Ascending aorta (tissue), 2 donors: ENCODE measurements around the gene CD209. TPM values are rescaled to one million over a fixed set of nuclear protein-coding genes. Genes with fewer than 3 reads are reported as not detected.
"Not testable (repeated sequence)": the region's sequence is repeated elsewhere in the genome, so short reads cannot be mapped to it uniquely, and the experiment has no call there.

Experiments
- DNase-seq, 2 donors: peaks; one replicate each; pipeline ENCODE4 v3.0.0-alpha.2; 2019; ENCODE audit warnings: low spot score in 2 of 2
- H3K27ac ChIP-seq, 2 donors: fragments of 200-600 bp; sonication (generic); one replicate each; pipeline ENCODE4 v1.5.1; 2016 to 2017; ENCODE audit warnings: mild to moderate bottlenecking in 1 of 2
- H3K27me3 ChIP-seq: fragments of 200-600 bp; sonication (generic); one replicate; pipeline ENCODE4 v1.5.1; 2017
- H3K36me3 ChIP-seq, 2 donors: fragments of 200-600 bp; sonication (generic); one replicate each; pipeline ENCODE4 v1.5.1; 2016
- H3K4me1 ChIP-seq, 2 donors: fragments of 200-600 bp; sonication (generic); one replicate each; pipeline ENCODE4 v1.5.1; 2016 to 2017; ENCODE audit warnings: mild to moderate bottlenecking in 1 of 2
- H3K4me3 ChIP-seq, 2 donors: fragments of 200-600 bp; sonication (generic); one replicate each; pipeline ENCODE4 v1.5.1; 2016 to 2017; ENCODE audit warnings: mild to moderate bottlenecking in 1 of 2
- H3K9me3 ChIP-seq, 2 donors: fragments of 200-600 bp; sonication (generic); one replicate each; pipeline ENCODE4 v1.5.1; 2016
- intact Hi-C: fragments of 100-400 bp; cut with DNase I; formaldehyde crosslinking; loops from one replicate; pipeline ENCODE4 v1.15.1; 2023
- total RNA-seq: library from RNA; depleted of rRNA; stranded (reverse); fragments of >200 nt; gene quantifications from one replicate; pipeline ENCODE4 v1.1.0, GENCODE V29; 2016
- TF ChIP-seq, protein P1 (sequence below), 3 experiments: fragments of 200-600 bp in 2 of 3; fragments of 450-650 bp in 1 of 3; sonication (generic) in 2 of 3; IDR thresholded peaks; one replicate each; pipeline ENCODE4 v1.5.1; 2016 to 2019; ENCODE audit warnings: antibody characterized with exemption in 3 of 3, mild to moderate bottlenecking in 1 of 3, moderate library complexity in 1 of 3

Gene CD209
- total RNA-seq, 1 donor from 2014 or later, result 12.6 TPM

DNA sequence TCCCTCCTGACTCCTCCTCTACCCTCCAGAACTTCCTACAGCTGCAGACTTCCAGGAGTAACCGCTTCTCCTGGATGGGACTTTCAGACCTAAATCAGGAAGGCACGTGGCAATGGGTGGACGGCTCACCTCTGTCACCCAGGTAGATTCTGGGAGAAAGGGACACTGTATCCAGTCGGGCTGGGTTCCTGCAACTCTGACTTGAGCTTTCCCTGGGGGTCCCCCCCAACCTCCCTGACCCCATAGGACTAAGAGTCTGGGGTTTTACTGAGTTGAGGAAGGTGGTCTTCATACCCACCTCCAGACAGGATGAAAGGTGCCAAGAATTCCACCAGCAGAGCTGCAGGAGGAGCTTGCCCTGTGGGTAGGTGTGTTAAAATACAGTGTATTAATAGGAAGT lies 20.2 kb upstream of the CD209 start:
- H3K4me1 ChIP-seq, result no peaks in the 10 kb centered on the region
- no peaks in the 10 kb centered on the region for H3K27me3 ChIP-seq
- no peak overlapping the region for H3K4me3 ChIP-seq
- no peak for DNase-seq
- TF ChIP-seq, protein P1, sequence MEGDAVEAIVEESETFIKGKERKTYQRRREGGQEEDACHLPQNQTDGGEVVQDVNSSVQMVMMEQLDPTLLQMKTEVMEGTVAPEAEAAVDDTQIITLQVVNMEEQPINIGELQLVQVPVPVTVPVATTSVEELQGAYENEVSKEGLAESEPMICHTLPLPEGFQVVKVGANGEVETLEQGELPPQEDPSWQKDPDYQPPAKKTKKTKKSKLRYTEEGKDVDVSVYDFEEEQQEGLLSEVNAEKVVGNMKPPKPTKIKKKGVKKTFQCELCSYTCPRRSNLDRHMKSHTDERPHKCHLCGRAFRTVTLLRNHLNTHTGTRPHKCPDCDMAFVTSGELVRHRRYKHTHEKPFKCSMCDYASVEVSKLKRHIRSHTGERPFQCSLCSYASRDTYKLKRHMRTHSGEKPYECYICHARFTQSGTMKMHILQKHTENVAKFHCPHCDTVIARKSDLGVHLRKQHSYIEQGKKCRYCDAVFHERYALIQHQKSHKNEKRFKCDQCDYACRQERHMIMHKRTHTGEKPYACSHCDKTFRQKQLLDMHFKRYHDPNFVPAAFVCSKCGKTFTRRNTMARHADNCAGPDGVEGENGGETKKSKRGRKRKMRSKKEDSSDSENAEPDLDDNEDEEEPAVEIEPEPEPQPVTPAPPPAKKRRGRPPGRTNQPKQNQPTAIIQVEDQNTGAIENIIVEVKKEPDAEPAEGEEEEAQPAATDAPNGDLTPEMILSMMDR (IDR thresholded peaks at IDR 0.05), result no peak
- no peaks in the 10 kb centered on the region for H3K36me3 ChIP-seq
- intact Hi-C loops, result no loop called here
- no peaks in the 10 kb centered on the region for H3K9me3 ChIP-seq
- no peak overlapping the region for H3K27ac ChIP-seq

DNA sequence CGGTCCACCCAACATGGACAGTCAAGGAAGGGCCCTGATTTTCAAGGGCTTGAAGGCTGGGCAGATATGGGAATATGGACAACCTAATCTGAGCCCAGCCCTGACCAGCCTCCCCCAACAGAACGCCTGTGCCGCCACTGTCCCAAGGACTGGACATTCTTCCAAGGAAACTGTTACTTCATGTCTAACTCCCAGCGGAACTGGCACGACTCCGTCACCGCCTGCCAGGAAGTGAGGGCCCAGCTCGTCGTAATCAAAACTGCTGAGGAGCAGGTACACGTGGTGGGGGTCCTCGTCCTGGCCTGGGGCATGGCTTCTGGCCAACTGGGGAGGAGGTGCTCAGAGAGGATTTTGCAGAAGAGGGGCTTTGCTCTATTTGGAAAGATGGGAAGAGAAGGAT lies 19.2 kb upstream of the CD209 start:
- Histone ChIP-seq H3K4me1 (no peaks in the 10 kb centered on the region), H3K27me3 (no peaks in the 10 kb centered on the region), H3K9me3 (no peaks in the 10 kb centered on the region), H3K4me3 (no peak overlapping the region), H3K27ac (no peak overlapping the region), H3K36me3 (no peaks in the 10 kb centered on the region)
- no peak for DNase-seq
- TF ChIP-seq, protein P1 (IDR thresholded peaks at IDR 0.05), result no peak
- intact Hi-C loops, result no loop called here

DNA sequence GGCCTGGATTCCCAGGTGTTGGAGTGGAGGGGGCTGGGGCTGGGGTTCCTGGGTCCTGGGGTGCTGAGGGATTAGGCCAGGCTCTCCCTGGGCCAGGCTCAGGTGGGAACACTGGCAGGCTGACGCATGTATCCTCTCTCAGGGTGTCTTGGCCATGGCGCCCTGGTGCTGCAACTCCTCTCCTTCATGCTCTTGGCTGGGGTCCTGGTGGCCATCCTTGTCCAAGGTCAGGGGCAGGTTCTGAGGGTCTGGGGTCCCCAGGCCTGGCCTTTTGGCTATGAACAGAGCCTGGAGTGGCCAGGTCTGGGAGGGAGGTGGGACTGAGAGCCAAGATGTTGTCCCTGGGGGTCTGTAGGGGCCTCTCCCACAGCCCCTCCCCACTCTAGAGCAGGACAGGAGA lies 17.7 kb upstream of the CD209 start:
- not testable (repeated sequence) for H3K27me3 ChIP-seq

DNA sequence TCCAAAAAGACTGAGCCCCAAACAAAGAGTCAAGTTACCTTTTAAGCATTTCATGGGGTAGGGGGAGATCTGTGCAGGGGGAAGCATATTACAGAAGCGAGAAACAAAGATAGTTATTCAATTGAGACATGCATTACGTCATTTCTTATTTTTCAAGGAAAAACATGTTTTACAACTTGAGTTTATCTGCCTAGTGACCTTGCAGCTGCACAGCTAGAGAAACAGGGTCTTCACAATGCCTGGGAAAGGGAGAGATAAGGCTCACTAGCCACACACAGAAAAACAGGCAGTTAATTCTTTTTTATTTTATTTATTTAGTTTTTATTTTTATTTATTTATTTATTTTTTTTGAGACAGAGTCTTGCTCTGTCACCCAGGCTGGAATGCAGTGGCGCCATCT lies 16.8 kb upstream of the CD209 start:
- H3K4me1 ChIP-seq, intact Hi-C loops, H3K27ac ChIP-seq, H3K4me3 ChIP-seq, DNase-seq, H3K36me3 ChIP-seq, H3K27me3 ChIP-seq: not testable (repeated sequence)
- peaks cover 5 to 11% of the 10 kb centered on the region in 2 donors for H3K9me3 ChIP-seq

More for the DNA sequence above, 17.7 kb upstream of the CD209 start:
- H3K9me3 ChIP-seq, intact Hi-C loops, H3K36me3 ChIP-seq, H3K4me3 ChIP-seq, H3K27ac ChIP-seq, DNase-seq, H3K4me1 ChIP-seq: not testable (repeated sequence)

DNA sequence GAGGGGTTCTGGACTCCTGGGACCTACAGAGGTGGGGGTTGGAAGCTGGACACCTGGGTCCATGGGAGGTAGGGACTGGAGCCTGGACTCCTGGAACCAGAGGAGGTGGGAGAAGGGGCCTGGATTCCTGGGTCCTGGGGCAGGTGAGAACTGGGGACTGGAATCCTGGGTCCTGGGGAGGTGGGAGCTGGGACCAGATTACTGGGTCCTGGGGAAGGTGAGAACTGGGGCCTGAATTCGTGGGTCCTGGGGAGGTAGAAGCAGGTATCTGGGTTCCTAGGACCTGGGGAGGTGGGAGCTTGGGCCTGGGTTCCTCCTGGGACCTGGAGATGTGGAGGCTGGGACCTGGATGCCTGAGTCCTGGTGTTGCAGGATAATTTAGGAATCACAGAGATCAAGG lies 16.4 kb upstream of the CD209 start:
- no peak overlapping the region for H3K27ac ChIP-seq
- TF ChIP-seq, protein P1 (IDR thresholded peaks at IDR 0.05), result no peak
- DNase-seq, result no peak
- peaks cover 9 to 15% of the 10 kb centered on the region in 2 donors for H3K9me3 ChIP-seq
- intact Hi-C loops, result no loop called here
- no peaks in the 10 kb centered on the region for H3K4me1 ChIP-seq
- H3K4me3 ChIP-seq, result no peak overlapping the region
- H3K27me3 ChIP-seq, result no peaks in the 10 kb centered on the region
- no peaks in the 10 kb centered on the region for H3K36me3 ChIP-seq

DNA sequence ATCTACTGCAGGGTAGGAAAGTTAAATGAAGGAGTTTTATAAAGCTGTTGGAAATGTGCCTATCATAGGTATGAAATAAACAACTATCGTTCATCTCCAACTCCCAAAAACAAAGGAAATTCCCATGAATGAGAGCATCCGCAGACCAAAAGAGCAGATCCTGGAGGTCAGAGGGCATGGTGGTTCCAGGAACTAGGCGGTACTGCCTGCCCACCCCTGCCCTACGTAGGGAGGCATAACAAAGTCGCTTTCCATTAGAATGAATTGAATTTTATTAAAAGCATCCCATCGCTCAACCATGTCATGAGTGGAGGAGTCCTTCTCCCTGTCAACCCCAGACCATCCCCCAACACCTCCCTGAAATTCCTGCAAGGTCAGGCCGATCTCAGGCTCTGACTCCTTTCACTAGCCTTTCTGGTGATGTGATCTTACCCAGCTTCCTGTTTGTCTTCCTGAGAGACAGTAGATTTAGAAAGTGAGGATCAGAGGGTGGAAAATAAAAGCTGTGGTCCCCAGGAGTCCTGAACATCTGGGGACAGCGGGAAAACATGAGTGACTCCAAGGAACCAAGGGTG lies 15.5 kb upstream of the CD209 start, which contains the start of gene CLEC4M:
Gene CLEC4M (plus strand): TSS at position 525 of the 575 bp plus-strand sequence. CDS start 24 bp downstream, at position 549.
- Histone ChIP-seq H3K4me1 (no peaks in the 10 kb centered on the region), H3K27ac (no peak within 1 kb of the TSS), H3K9me3 (peaks cover 11 to 21% of the 10 kb centered on the region in 2 donors), H3K27me3 (no peaks in the 10 kb centered on the region), H3K4me3 (no peak within 1 kb of the TSS), H3K36me3 (no peaks in the 10 kb centered on the region)
- TF ChIP-seq, protein P1 (IDR thresholded peaks at IDR 0.05), result no peak
- no peak for DNase-seq
- intact Hi-C loops, result no loop called here

DNA sequence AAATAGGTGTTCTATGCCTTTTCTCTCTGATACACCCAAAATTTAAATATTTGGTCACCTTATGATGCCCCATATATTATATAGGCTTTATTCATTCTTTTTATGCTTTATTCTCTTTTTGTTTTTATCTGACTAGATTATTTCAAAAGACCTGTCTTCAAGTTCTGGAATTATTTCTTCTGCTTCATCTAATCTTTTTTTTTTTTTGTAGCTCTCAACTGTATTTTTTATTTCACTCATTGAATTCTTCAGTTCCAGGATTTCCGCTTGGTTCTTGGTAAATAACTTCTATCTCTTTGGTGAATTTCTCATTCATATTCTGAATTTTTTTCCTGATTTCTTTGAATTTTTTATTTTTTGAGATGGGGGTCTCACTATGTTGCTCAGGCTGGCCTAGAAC lies 11.8 kb upstream of the CD209 start:
- intact Hi-C loops, result no loop called here
- no peaks in the 10 kb centered on the region for H3K27me3 ChIP-seq
- no peaks in the 10 kb centered on the region for H3K4me1 ChIP-seq
- no peak for DNase-seq
- H3K9me3 ChIP-seq, result peaks cover 11 to 34% of the 10 kb centered on the region in 2 donors
- H3K36me3 ChIP-seq, result no peaks in the 10 kb centered on the region
- H3K4me3 ChIP-seq, result no peak overlapping the region
- H3K27ac ChIP-seq, result no peak overlapping the region
- TF ChIP-seq, protein P1 (IDR thresholded peaks at IDR 0.05), result no peak
